T-helper 2 cell (primary cell): ENCODE measurements around the gene CCR7.

ENCODE experiments used
- DNase-seq, 5 experiments: peaks; one replicate each; pipeline versions ENCODE4 v3.0.0 to v3.0.0-alpha.2; 2012 to 2022

CCR7 gene

GRCh38 chr17:40535438-40535837 lies 29.8 kb downstream of the CCR7 start:
- DNase-seq: no peak

- DNase-seq: no peak
Observed at GRCh38 chr17:40534371-40535189, 30.7 kb downstream of the CCR7 start.

GRCh38 chr17:40533896-40534295 lies 31.4 kb downstream of the CCR7 start:
- DNase-seq: no peak

GRCh38 chr17:40532520-40533253 lies 32.6 kb downstream of the CCR7 start:
- no peak for DNase-seq

GRCh38 chr17:40531051-40531991 lies 34.0 kb downstream of the CCR7 start:
- peak in 4 of 5 experiments; percentile 39 to 79 (median 60) for DNase-seq

GRCh38 chr17:40530531-40530994 lies 34.7 kb downstream of the CCR7 start:
- DNase-seq: no peak

- no peak for DNase-seq
Observed at GRCh38 chr17:40529991-40530390, 35.3 kb downstream of the CCR7 start.

GRCh38 chr17:40528692-40529417 lies 36.4 kb downstream of the CCR7 start:
- DNase-seq: peak in 2 of 5 experiments; percentile 37 to 66

GRCh38 chr17:40526668-40527067 lies 38.6 kb downstream of the CCR7 start:
- DNase-seq: no peak

GRCh38 chr17:40525294-40525693 lies 40.0 kb downstream of the CCR7 start:
- DNase-seq: no peak

- DNase-seq: no peak
Observed at GRCh38 chr17:40524243-40524965, 40.9 kb downstream of the CCR7 start.

- DNase-seq: no peak
Observed at GRCh38 chr17:40522961-40523310, 42.3 kb downstream of the CCR7 start.

- DNase-seq: no peak
Observed at GRCh38 chr17:40522250-40522960, 42.9 kb downstream of the CCR7 start.

- no peak for DNase-seq
Observed at GRCh38 chr17:40520991-40521453, 44.2 kb downstream of the CCR7 start.

GRCh38 chr17:40519089-40519775 lies 46.0 kb downstream of the CCR7 start:
- DNase-seq: no peak

- DNase-seq: no peak
Observed at GRCh38 chr17:40518401-40519088, 46.7 kb downstream of the CCR7 start.

- no peak for DNase-seq
Observed at GRCh38 chr17:40517981-40518380, 47.3 kb downstream of the CCR7 start.

GRCh38 chr17:40517286-40517662 lies 48.0 kb downstream of the CCR7 start:
- peak in 1 of 5 experiments; percentile 26 for DNase-seq

GRCh38 chr17:40516581-40517285 lies 48.5 kb downstream of the CCR7 start:
- peak in 4 of 5 experiments; percentile 13 to 97 (median 68) for DNase-seq
